Keratinocyte (primary cell): Measurements from ENCODE around the gene SCYGR6. TPM values are rescaled to one million over a fixed set of nuclear protein-coding genes. Genes with fewer than 3 reads are reported as not detected.

Experiments used
- DNase-seq: peaks from one replicate; pipeline ENCODE4 v3.0.0-alpha.2; 2011; ENCODE audit warnings: low read depth, missing footprints, low spot score
- FAIRE-seq: peaks from 2 replicates; lab custom pipeline; 2011; peaks lifted over from hg19 to GRCh38; lab: Jason Lieb, UNC
- H2AFZ ChIP-seq: 2 replicates; pipeline ENCODE4 v1.6.0; 2012; ENCODE audit warnings: low read length, control low read depth, inconsistent platforms; ENCODE audit not compliant: control insufficient read depth
- H3K27ac ChIP-seq: 2 replicates; pipeline ENCODE4 v1.5.1; 2011; ENCODE audit warnings: low read length; ENCODE audit not compliant: control insufficient read depth, insufficient read depth
- H3K27me3 ChIP-seq: 3 replicates; pipeline ENCODE4 v1.6.0; 2011; ENCODE audit warnings: low read length; ENCODE audit not compliant: control insufficient read depth, insufficient read depth; ENCODE audit errors: extremely low read depth
- H3K36me3 ChIP-seq, 2 experiments: 2 replicates in 1 of 2; 3 replicates in 1 of 2; pipeline ENCODE4 v1.5.1; 2011; ENCODE audit warnings: low read length in 2 of 2, mild to moderate bottlenecking in 1 of 2; ENCODE audit not compliant: control insufficient read depth in 2 of 2, insufficient read depth in 2 of 2; ENCODE audit errors: extremely low read depth in 1 of 2
- H3K4me1 ChIP-seq: 3 replicates; pipeline ENCODE4 v1.5.1; 2011; ENCODE audit warnings: low read length; ENCODE audit not compliant: control insufficient read depth, insufficient read depth; ENCODE audit errors: extremely low read depth
- H3K4me2 ChIP-seq: 3 replicates; pipeline ENCODE4 v1.6.0; 2011; ENCODE audit warnings: low read depth, low read length; ENCODE audit not compliant: control insufficient read depth, insufficient read depth; ENCODE audit errors: extremely low read depth
- H3K4me3 ChIP-seq, 3 experiments: fragments of 200-600 bp in 1 of 3; sonication (generic) in 1 of 3; 2 replicates in 2 of 3; 3 replicates in 1 of 3; pipeline ENCODE4 v1.5.1; 2011 to 2016; ENCODE audit warnings: low read length in 3 of 3, mild to moderate bottlenecking in 3 of 3, control low read depth in 2 of 3, inconsistent platforms in 1 of 3, low read depth in 1 of 3, mixed read lengths in 1 of 3, mixed run types in 1 of 3, moderate library complexity in 1 of 3; ENCODE audit not compliant: control insufficient read depth in 2 of 3, insufficient read depth in 2 of 3; ENCODE audit errors: extremely low read depth in 1 of 3
- H3K79me2 ChIP-seq: 2 replicates; pipeline ENCODE4 v1.6.0; 2012; ENCODE audit warnings: low read length; ENCODE audit not compliant: control insufficient read depth, insufficient read depth
- H3K9ac ChIP-seq: 3 replicates; pipeline ENCODE4 v1.6.0; 2011; ENCODE audit warnings: low read length; ENCODE audit not compliant: control insufficient read depth, insufficient read depth; ENCODE audit errors: extremely low read depth
- H3K9me1 ChIP-seq: 3 replicates; pipeline ENCODE4 v1.6.0; 2011; ENCODE audit warnings: low read length; ENCODE audit not compliant: control insufficient read depth, insufficient read depth; ENCODE audit errors: extremely low read depth
- H3K9me3 ChIP-seq: 2 replicates; pipeline ENCODE4 v1.5.1; 2012; ENCODE audit warnings: low read depth, low read length; ENCODE audit not compliant: control insufficient read depth
- H4K20me1 ChIP-seq: 3 replicates; pipeline ENCODE4 v1.6.0; 2011; ENCODE audit warnings: low read length; ENCODE audit not compliant: control insufficient read depth, insufficient read depth; ENCODE audit errors: extremely low read depth
- CTCF ChIP-seq, 3 experiments: IDR thresholded peaks in 1 of 3; conservative IDR thresholded peaks in 1 of 3; optimal IDR thresholded peaks in 1 of 3; 2 replicates in 2 of 3; 3 replicates in 1 of 3; pipeline versions ENCODE3 to v1.5.1; 2011; ENCODE audit warnings: low read length in 3 of 3, mild to moderate bottlenecking in 3 of 3, moderate library complexity in 2 of 3, control low read depth in 1 of 3, inconsistent platforms in 1 of 3; ENCODE audit not compliant: insufficient read depth in 2 of 3; ENCODE audit errors: extremely low read depth in 1 of 3
- EZH2 ChIP-seq: IDR thresholded peaks from one replicate; pipeline ENCODE4 v1.6.1; 2012; ENCODE audit warnings: inconsistent platforms, mild to moderate bottlenecking, low read length, moderate library complexity
- dilution Hi-C: fragments of 300-500 bp; cut with MboI; formaldehyde crosslinking; loops from one replicate; pipeline ENCODE4 v1.7.0; 2020; ENCODE audit warnings: low sequenced_read_pairs; ENCODE audit not compliant: extremely low pct_ligation_motif_present
- polyA plus RNA-seq, 5 experiments: library from polyadenylated mRNA; depleted of rRNA in 3 of 5; stranded (reverse) in 3 of 5; stranded (forward) in 1 of 5; unstranded in 1 of 5; fragments of >200 nt; gene quantifications; 1 replicate in 1 of 5; 2 replicates in 3 of 5; 3 replicates in 1 of 5; pipeline versions ENCODE4 v1.2.1 to v1.2.3, GENCODE V29; 2011 to 2012; ENCODE audit warnings: missing spikeins in 2 of 5, low read depth in 1 of 5, low replicate concordance in 1 of 5

SCYGR6 gene
- polyA plus RNA-seq, 1 donor (not counting 4 experiments of a cell fraction or from before 2014, with no cell fraction given), result not detected

DNA sequence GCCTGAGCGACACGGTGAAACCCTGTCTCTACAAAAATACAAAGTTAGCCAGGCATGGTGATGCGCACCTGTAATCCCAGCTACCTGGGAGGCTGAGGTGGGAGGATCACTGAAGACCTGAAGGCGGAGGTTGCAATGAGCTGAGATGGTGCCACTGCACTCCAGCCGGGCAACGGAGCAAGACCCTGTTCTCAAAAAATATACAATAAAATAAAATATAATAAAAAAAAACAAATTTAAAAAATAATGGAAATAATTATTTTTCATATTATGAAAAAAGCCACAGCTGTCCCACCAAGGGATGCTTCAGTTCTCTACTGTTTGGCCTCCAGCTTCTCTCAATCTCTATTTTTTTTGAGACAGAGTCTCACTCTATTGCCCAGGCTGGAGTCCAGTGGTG is 17.2 kb downstream of the SCYGR6 start:
- Histone ChIP-seq H3K27me3 (no peaks in the 10 kb centered on the region), H3K9ac (no peak overlapping the region), H3K27ac (no peak overlapping the region), H3K4me1 (peaks cover 19% of the 10 kb centered on the region), H3K4me3 (no peak overlapping the region), H3K4me2 (no peak overlapping the region), H3K9me1 (no peaks in the 10 kb centered on the region), H3K79me2 (no peaks in the 10 kb centered on the region), H3K9me3 (no peaks in the 10 kb centered on the region), H2AFZ (no peak overlapping the region), H4K20me1 (no peaks in the 10 kb centered on the region), H3K36me3 (no peaks in the 10 kb centered on the region)
- TF ChIP-seq CTCF (optimal IDR thresholded peaks at IDR 0.05 in 1 of 3, IDR thresholded peaks at IDR 0.05 in 1 of 3, conservative IDR thresholded peaks at IDR 0.05 in 1 of 3; ENCODE audit: extremely low read depth in 1 of 3, insufficient read depth in 2 of 3, low read length in 3 of 3) (no peak), EZH2 (no peak)
- FAIRE-seq (no peak), DNase-seq (no peak)
- dilution Hi-C loops, result no loop called here

GRCh38 chr2:227706859-227707258 is 17.7 kb downstream of the SCYGR6 start:
- Histone ChIP-seq H3K27me3 (no peaks in the 10 kb centered on the region), H4K20me1 (no peaks in the 10 kb centered on the region), H3K9ac (no peak overlapping the region), H3K36me3 (no peaks in the 10 kb centered on the region), H3K27ac (no peak overlapping the region), H3K79me2 (no peaks in the 10 kb centered on the region), H3K9me3 (no peaks in the 10 kb centered on the region), H3K4me1 (peaks cover 19% of the 10 kb centered on the region), H3K4me2 (no peak overlapping the region), H3K9me1 (no peaks in the 10 kb centered on the region), H3K4me3 (no peak overlapping the region), H2AFZ (no peak overlapping the region)
- TF ChIP-seq EZH2 (no peak), CTCF (optimal IDR thresholded peaks at IDR 0.05 in 1 of 3, IDR thresholded peaks at IDR 0.05 in 1 of 3, conservative IDR thresholded peaks at IDR 0.05 in 1 of 3; ENCODE audit: extremely low read depth in 1 of 3, insufficient read depth in 2 of 3, low read length in 3 of 3) (no peak)
- FAIRE-seq (no peak), DNase-seq (no peak)
- dilution Hi-C loops, result no loop called here
